K562 (cell line): Measurements from ENCODE around the gene WDR13. TPM values are rescaled to one million over a fixed set of nuclear protein-coding genes. Genes with fewer than 3 reads are reported as not detected.

Experiments used
- CCNT2 ChIP-seq: IDR thresholded peaks from 2 replicates; pipeline ENCODE4 v1.6.1; 2011; ENCODE audit warnings: borderline replicate concordance, low read depth, mild to moderate bottlenecking, moderate library complexity, mixed read lengths, low read length; ENCODE audit not compliant: insufficient read length; ENCODE audit errors: extremely low read depth
- HDAC2 ChIP-seq: fragments of 450-650 bp; IDR thresholded peaks from 2 replicates; pipeline ENCODE4 v1.6.1; 2016; ENCODE audit warnings: mild to moderate bottlenecking
- HMGN3 ChIP-seq: IDR thresholded peaks from 2 replicates; pipeline ENCODE4 v1.6.1; 2011; ENCODE audit warnings: borderline replicate concordance, low read depth, mild to moderate bottlenecking, mixed read lengths, low read length; ENCODE audit not compliant: insufficient read length; ENCODE audit errors: extremely low read depth
- L3MBTL2 ChIP-seq: fragments of 450-650 bp; IDR thresholded peaks from 2 replicates; pipeline ENCODE4 v1.6.1; 2016; ENCODE audit warnings: mild to moderate bottlenecking, moderate library complexity
- LEF1 ChIP-seq: fragments of 450-650 bp; IDR thresholded peaks from 2 replicates; pipeline ENCODE4 v1.6.1; 2016; ENCODE audit warnings: mild to moderate bottlenecking
- MCM3 ChIP-seq: fragments of 450-650 bp; IDR thresholded peaks from 2 replicates; pipeline ENCODE4 v1.6.1; 2016
- RBM25 ChIP-seq: fragments of 200-400 bp; formaldehyde crosslinking; IDR thresholded peaks from 2 replicates; pipeline ENCODE4 v1.6.1; 2018; ENCODE audit warnings: low read length, low read depth, moderate library complexity; ENCODE audit not compliant: severe bottlenecking
- RHOXF2B ChIP-seq: fragments of 250-450 bp; sonication (Bioruptor Pico); conservative IDR thresholded peaks from 2 replicates; pipeline ENCODE4 v1.5.1; 2021
- RREB1 ChIP-seq: fragments of 250-450 bp; sonication (Bioruptor Pico); IDR thresholded peaks from 2 replicates; pipeline ENCODE4 v1.4.0; 2020
- SP2 ChIP-seq: IDR thresholded peaks from 2 replicates; pipeline ENCODE4 v1.6.1; 2011; ENCODE audit warnings: mild to moderate bottlenecking, low read depth, low read length, moderate library complexity; ENCODE audit not compliant: poor library complexity, severe bottlenecking; ENCODE audit errors: extremely low read depth
- STAT5B ChIP-seq: fragments of 250-450 bp; sonication (Bioruptor Pico); IDR thresholded peaks from 2 replicates; pipeline ENCODE4 v1.8.0; 2021; ENCODE audit warnings: mild to moderate bottlenecking, inconsistent platforms
- ZNF253 ChIP-seq: fragments of 250-450 bp; sonication (Bioruptor Pico); conservative IDR thresholded peaks from 2 replicates; pipeline ENCODE4 v1.6.1; 2021; ENCODE audit warnings: mild to moderate bottlenecking
- polyA plus RNA-seq, 8 experiments: library from polyadenylated mRNA; depleted of rRNA in 4 of 8; stranded (reverse) in 5 of 8; unstranded in 3 of 8; fragments of >200 nt; fragmentation: Nextera tagmentation in 2 of 8; fragmentation: Illumina TruSeq in 1 of 8; extraction: Ambion mirVana in 2 of 8; extraction: Trizol in 1 of 8; gene quantifications; 2 replicates each; pipeline versions ENCODE4 v1.2.1 to v1.2.3, GENCODE V29; 2011 to 2014; ENCODE audit warnings: inconsistent platforms in 1 of 8, missing spikeins in 1 of 8
- total RNA-seq, 7 experiments: library from RNA; depleted of rRNA in 6 of 7; stranded (reverse); fragments of >200 nt in 6 of 7; fragmentation: Illumina TruSeq in 2 of 7; extraction: Trizol in 2 of 7; gene quantifications; 2 replicates each; pipeline versions ENCODE4 v1.2.1 to v1.2.3, GENCODE V29; 2011 to 2021; ENCODE audit warnings: low replicate concordance in 1 of 7
- TF ChIP-seq, protein P1 (sequence below), 2 experiments: fragments of 250-450 bp in 1 of 2; fragments of 450-650 bp in 1 of 2; sonication (Bioruptor Pico) in 1 of 2; IDR thresholded peaks; 2 replicates each; pipeline versions ENCODE4 v1.6.1 to v1.8.0; 2016 to 2021; ENCODE audit warnings: mild to moderate bottlenecking in 2 of 2, moderate library complexity in 2 of 2, missing compliant biosample characterization in 1 of 2, missing genetic modification characterization in 1 of 2
- TF ChIP-seq, protein P2 (sequence below): sonication (generic); formaldehyde crosslinking; IDR thresholded peaks from 2 replicates; pipeline ENCODE4 v1.8.1; 2023; ENCODE audit warnings: mild to moderate bottlenecking, missing genetic modification reagents, moderate library complexity
- TF ChIP-seq, protein P3 (sequence below): sonication (generic); formaldehyde crosslinking; IDR thresholded peaks from 2 replicates; pipeline ENCODE4 v1.8.0; 2022; ENCODE audit warnings: mild to moderate bottlenecking, missing genetic modification reagents

Gene WDR13
- total and polyA plus RNA-seq, 9 of the 15 experiments (the other 6 are each of a cell fraction or from before 2014, with no cell fraction given) = 7.4 to 70.5 (median 31.4) TPM

DNA sequence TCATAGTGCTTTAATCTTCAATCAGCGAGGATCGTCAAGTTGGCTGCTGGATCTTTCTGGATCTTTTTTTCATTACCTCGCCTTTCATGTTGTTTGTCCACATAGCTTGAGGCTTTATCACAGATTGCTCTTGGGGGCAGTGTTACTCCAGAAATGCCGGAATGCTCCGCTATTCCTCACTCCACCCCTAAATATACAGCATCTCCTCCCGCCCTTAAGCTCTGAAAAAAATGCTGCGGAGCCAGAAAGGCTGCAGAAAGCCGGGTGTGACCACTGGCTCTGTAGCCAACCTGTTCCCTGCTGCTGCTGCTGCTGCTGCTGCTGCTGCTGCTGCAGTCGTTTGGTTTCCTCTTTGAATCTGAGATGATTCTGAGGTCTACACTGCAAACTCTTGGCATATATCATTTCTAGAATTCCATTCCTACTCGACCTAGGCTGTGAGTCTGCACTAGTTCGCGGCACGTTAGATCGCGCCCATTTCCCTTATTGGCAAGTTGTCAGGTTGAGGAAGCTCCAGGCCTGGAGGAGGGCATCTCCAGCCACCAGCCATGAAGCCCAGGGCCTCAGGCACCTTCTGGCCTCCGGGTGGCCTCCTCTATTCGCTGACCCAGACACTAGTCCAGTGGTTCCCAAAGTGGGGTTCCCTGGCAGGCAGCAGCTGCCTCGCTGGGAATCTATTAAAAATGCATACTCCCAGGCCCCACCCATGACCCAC lies 34.2 kb downstream of the WDR13 start (continued):
- TF ChIP-seq RREB1 (CRISPR knock-in tag) (no peak), SP2 (no peak), L3MBTL2 (0 out of 2 replicates have a peak, but pooled peaks have one; percentile 17), MCM3 (no peak), HDAC2 (peak; percentile 33; the same call in 1 of the 2 replicates), CCNT2 (no peak), ZNF253 (CRISPR knock-in tag) (no peak), STAT5B (CRISPR knock-in tag) (no peak), RHOXF2B (CRISPR knock-in tag) (no peak), LEF1 (no peak), RBM25 (no peak), HMGN3 (no peak)
- TF ChIP-seq, protein P1, sequence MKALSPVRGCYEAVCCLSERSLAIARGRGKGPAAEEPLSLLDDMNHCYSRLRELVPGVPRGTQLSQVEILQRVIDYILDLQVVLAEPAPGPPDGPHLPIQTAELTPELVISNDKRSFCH (CRISPR knock-in tag; IDR thresholded peaks at IDR 0.05) = no peak
- TF ChIP-seq, protein P1 (tag; IDR thresholded peaks at IDR 0.05) = 0 out of 2 replicates have a peak, but pooled peaks have one; percentile 37
- TF ChIP-seq, protein P2, sequence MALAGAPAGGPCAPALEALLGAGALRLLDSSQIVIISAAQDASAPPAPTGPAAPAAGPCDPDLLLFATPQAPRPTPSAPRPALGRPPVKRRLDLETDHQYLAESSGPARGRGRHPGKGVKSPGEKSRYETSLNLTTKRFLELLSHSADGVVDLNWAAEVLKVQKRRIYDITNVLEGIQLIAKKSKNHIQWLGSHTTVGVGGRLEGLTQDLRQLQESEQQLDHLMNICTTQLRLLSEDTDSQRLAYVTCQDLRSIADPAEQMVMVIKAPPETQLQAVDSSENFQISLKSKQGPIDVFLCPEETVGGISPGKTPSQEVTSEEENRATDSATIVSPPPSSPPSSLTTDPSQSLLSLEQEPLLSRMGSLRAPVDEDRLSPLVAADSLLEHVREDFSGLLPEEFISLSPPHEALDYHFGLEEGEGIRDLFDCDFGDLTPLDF (CRISPR knock-in tag) = no peak
- TF ChIP-seq, protein P3, sequence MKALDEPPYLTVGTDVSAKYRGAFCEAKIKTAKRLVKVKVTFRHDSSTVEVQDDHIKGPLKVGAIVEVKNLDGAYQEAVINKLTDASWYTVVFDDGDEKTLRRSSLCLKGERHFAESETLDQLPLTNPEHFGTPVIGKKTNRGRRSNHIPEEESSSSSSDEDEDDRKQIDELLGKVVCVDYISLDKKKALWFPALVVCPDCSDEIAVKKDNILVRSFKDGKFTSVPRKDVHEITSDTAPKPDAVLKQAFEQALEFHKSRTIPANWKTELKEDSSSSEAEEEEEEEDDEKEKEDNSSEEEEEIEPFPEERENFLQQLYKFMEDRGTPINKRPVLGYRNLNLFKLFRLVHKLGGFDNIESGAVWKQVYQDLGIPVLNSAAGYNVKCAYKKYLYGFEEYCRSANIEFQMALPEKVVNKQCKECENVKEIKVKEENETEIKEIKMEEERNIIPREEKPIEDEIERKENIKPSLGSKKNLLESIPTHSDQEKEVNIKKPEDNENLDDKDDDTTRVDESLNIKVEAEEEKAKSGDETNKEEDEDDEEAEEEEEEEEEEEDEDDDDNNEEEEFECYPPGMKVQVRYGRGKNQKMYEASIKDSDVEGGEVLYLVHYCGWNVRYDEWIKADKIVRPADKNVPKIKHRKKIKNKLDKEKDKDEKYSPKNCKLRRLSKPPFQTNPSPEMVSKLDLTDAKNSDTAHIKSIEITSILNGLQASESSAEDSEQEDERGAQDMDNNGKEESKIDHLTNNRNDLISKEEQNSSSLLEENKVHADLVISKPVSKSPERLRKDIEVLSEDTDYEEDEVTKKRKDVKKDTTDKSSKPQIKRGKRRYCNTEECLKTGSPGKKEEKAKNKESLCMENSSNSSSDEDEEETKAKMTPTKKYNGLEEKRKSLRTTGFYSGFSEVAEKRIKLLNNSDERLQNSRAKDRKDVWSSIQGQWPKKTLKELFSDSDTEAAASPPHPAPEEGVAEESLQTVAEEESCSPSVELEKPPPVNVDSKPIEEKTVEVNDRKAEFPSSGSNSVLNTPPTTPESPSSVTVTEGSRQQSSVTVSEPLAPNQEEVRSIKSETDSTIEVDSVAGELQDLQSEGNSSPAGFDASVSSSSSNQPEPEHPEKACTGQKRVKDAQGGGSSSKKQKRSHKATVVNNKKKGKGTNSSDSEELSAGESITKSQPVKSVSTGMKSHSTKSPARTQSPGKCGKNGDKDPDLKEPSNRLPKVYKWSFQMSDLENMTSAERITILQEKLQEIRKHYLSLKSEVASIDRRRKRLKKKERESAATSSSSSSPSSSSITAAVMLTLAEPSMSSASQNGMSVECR (CRISPR knock-in tag) = no peak
